GM23248 (cell line): ENCODE data around the gene AMBRA1. TPM values are rescaled to one million over a fixed set of nuclear protein-coding genes. Genes with fewer than 3 reads are reported as not detected.

Experiments
- DNase-seq: peaks from one replicate; pipeline ENCODE4 v3.0.0-alpha.2; 2015
- H2AFZ ChIP-seq: fragments of 200-600 bp; sonication (generic); 2 replicates; pipeline ENCODE4 v1.6.1; 2016; ENCODE audit warnings: antibody characterized with exemption
- H3F3A ChIP-seq: fragments of 200-600 bp; sonication (generic); 2 replicates; pipeline ENCODE4 v1.6.1; 2016; ENCODE audit warnings: mild to moderate bottlenecking, antibody characterized with exemption, mixed run types; ENCODE audit not compliant: insufficient read depth
- H3K27ac ChIP-seq: fragments of 200-600 bp; sonication (generic); 2 replicates; pipeline ENCODE4 v1.5.1; 2016; ENCODE audit warnings: mild to moderate bottlenecking
- H3K27me3 ChIP-seq: fragments of 200-600 bp; sonication (generic); replicated peaks from 2 replicates; pipeline ENCODE4 v1.6.1; 2016; ENCODE audit warnings: mild to moderate bottlenecking; ENCODE audit not compliant: insufficient read depth
- H3K36me3 ChIP-seq: fragments of 200-600 bp; sonication (generic); 2 replicates; pipeline ENCODE4 v1.6.1; 2016; ENCODE audit warnings: low read depth, mild to moderate bottlenecking
- H3K4me1 ChIP-seq: fragments of 200-600 bp; sonication (generic); 2 replicates; pipeline ENCODE4 v1.6.1; 2016; ENCODE audit warnings: mild to moderate bottlenecking; ENCODE audit not compliant: insufficient read depth
- H3K4me2 ChIP-seq: fragments of 200-600 bp; sonication (generic); one replicate; pipeline ENCODE4 v1.6.1; 2016; ENCODE audit warnings: mild to moderate bottlenecking; ENCODE audit not compliant: unreplicated experiment
- H3K4me3 ChIP-seq: fragments of 200-600 bp; sonication (generic); 2 replicates; pipeline ENCODE4 v1.5.1; 2016; ENCODE audit warnings: mild to moderate bottlenecking
- H3K79me2 ChIP-seq: fragments of 200-600 bp; sonication (generic); 2 replicates; pipeline ENCODE4 v1.6.1; 2016; ENCODE audit warnings: mild to moderate bottlenecking; ENCODE audit not compliant: insufficient read depth
- H3K9ac ChIP-seq: fragments of 200-600 bp; sonication (generic); 2 replicates; pipeline ENCODE4 v1.6.1; 2016; ENCODE audit warnings: mild to moderate bottlenecking
- H3K9me2 ChIP-seq: fragments of 200-600 bp; sonication (generic); 2 replicates; pipeline ENCODE4 v1.6.1; 2016; ENCODE audit warnings: mixed run types, mild to moderate bottlenecking, moderate library complexity; ENCODE audit not compliant: insufficient read depth
- H3K9me3 ChIP-seq: fragments of 200-600 bp; sonication (generic); one replicate; pipeline ENCODE4 v1.6.1; 2017; ENCODE audit warnings: low read depth
- H4K20me1 ChIP-seq: fragments of 200-600 bp; sonication (generic); 2 replicates; pipeline ENCODE4 v1.6.0; 2016; ENCODE audit not compliant: insufficient read depth
- EZH2 ChIP-seq: fragments of 200-600 bp; sonication (generic); IDR thresholded peaks from 2 replicates; pipeline ENCODE4 v1.6.1; 2018; ENCODE audit warnings: antibody characterized with exemption, mild to moderate bottlenecking; ENCODE audit not compliant: insufficient read depth, poor library complexity, severe bottlenecking
- EZH2phosphoT487 ChIP-seq: fragments of 200-600 bp; sonication (generic); IDR thresholded peaks from 2 replicates; pipeline ENCODE4 v1.6.1; 2018; ENCODE audit warnings: antibody characterized with exemption, moderate library complexity, mild to moderate bottlenecking, low read depth; ENCODE audit not compliant: insufficient read depth
- WGBS, 2 experiments: methylation state at CpG; one replicate each; pipeline ENCODE4 v1.1.6; 2015 to 2017; ENCODE audit warnings: low lambda C conversion rate in 2 of 2, low coverage in 1 of 2; ENCODE audit errors: missing lambda C conversion rate in 2 of 2; 5-methylcytosine and 5-hydroxymethylcytosine counted together
- in situ Hi-C: fragments of 300-500 bp; cut with MboI; formaldehyde crosslinking; loops from 2 replicates; pipeline ENCODE4 v1.15.0; 2020
- polyA plus RNA-seq: library from polyadenylated mRNA; unstranded; fragments of >200 nt; fragmentation: Nextera tagmentation; extraction: Ambion mirVana; gene quantifications from 2 replicates; pipeline ENCODE4 v1.2.1, GENCODE V29; 2016
- total RNA-seq: library from RNA; depleted of rRNA; stranded (reverse); fragments of >200 nt; shearing (Covaris generic); gene quantifications from 2 replicates; pipeline ENCODE4 v1.2.3, GENCODE V29; 2014

Gene AMBRA1
- total and polyA plus RNA-seq, 2 experiments from 2014 or later: 5.0 to 46.0 TPM

- WGBS, 2 experiments: 90 to 94% methylated on average over 19 of the region's 19 CpGs
- Histone ChIP-seq H3K4me3 (no peak overlapping the region), H3K4me1 (no peaks in the 10 kb centered on the region), H4K20me1 (no peaks in the 10 kb centered on the region), H3K9me3 (no peaks in the 10 kb centered on the region), H3K36me3 (no peaks in the 10 kb centered on the region), H3K27ac (no peak overlapping the region), H3K9ac (no peak overlapping the region), H3F3A (no peaks in the 10 kb centered on the region), H3K9me2 (no peaks in the 10 kb centered on the region), H3K4me2 (no peak overlapping the region), H3K79me2 (no peaks in the 10 kb centered on the region), H2AFZ (no peak overlapping the region), H3K27me3 (no peaks in the 10 kb centered on the region)
- in situ Hi-C loops: loop anchor here (10.0 kb wide), 1 partner anchor 137 kb away; no protein-coding TSS in a partner anchor
- TF ChIP-seq EZH2 (no peak), EZH2phosphoT487 (no peak)
- no peak for DNase-seq
Measured at GRCh38 chr11:46397526-46397925, 196.3 kb downstream of the AMBRA1 start.

GRCh38 chr11:46393759-46394158 is 200.1 kb downstream of the AMBRA1 start:
- H3F3A ChIP-seq: no peaks in the 10 kb centered on the region
- no peak overlapping the region for H3K4me2 ChIP-seq
- no peaks in the 10 kb centered on the region for H3K9me2 ChIP-seq
- WGBS, 2 experiments: 52 to 55% methylated on average over 4 of the region's 4 CpGs
- H3K4me1 ChIP-seq: no peaks in the 10 kb centered on the region
- H4K20me1 ChIP-seq: no peaks in the 10 kb centered on the region
- no peak for TF ChIP-seq EZH2
- no peak for TF ChIP-seq EZH2phosphoT487
- H3K4me3 ChIP-seq: no peak overlapping the region
- H3K79me2 ChIP-seq: no peaks in the 10 kb centered on the region
- in situ Hi-C loops: loop anchor here (10.0 kb wide), 1 partner anchor 141 kb away; no protein-coding TSS in a partner anchor
- H3K9me3 ChIP-seq: no peaks in the 10 kb centered on the region
- H3K36me3 ChIP-seq: no peaks in the 10 kb centered on the region
- H3K27ac ChIP-seq: no peak overlapping the region
- H3K9ac ChIP-seq: no peak overlapping the region
- no peak overlapping the region for H2AFZ ChIP-seq
- DNase-seq: no peak
- H3K27me3 ChIP-seq: peaks cover 7% of the 10 kb centered on the region

DNA sequence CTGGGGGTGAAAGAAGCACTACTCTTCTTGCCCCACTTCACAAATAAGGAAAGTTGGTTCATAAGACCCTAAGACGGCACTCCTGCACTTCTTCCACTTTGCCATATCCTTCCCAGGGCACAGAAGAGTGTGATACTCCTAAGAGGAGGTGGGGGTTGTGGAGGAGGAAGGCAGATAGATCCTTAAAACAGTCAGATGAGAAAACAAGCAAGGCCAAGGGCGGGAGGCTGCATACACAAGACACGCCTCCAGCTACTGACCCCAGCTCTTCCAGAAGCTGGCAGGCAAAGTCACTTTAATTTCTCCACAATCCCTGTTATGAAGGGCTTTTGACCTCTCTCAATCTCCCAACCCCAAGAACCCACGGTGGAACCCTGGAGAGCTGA is 200.6 kb downstream of the AMBRA1 start:
- TF ChIP-seq EZH2phosphoT487: no peak
- no peak for DNase-seq
- Histone ChIP-seq H3K9me3 (no peaks in the 10 kb centered on the region), H3K79me2 (no peaks in the 10 kb centered on the region), H3K36me3 (no peaks in the 10 kb centered on the region), H2AFZ (no peak overlapping the region), H3K9me2 (no peaks in the 10 kb centered on the region), H4K20me1 (no peaks in the 10 kb centered on the region), H3K4me2 (peak overlapping the region; percentile 79), H3K4me3 (no peak overlapping the region), H3K27ac (no peak overlapping the region), H3K9ac (no peak overlapping the region), H3K27me3 (peaks cover 7% of the 10 kb centered on the region), H3K4me1 (no peaks in the 10 kb centered on the region), H3F3A (no peaks in the 10 kb centered on the region)
- in situ Hi-C loops: loop anchor here (10.0 kb wide), 1 partner anchor 142 kb away; no protein-coding TSS in a partner anchor
- WGBS, 2 experiments: 63 to 71% methylated on average over 4 of the region's 4 CpGs

DNA sequence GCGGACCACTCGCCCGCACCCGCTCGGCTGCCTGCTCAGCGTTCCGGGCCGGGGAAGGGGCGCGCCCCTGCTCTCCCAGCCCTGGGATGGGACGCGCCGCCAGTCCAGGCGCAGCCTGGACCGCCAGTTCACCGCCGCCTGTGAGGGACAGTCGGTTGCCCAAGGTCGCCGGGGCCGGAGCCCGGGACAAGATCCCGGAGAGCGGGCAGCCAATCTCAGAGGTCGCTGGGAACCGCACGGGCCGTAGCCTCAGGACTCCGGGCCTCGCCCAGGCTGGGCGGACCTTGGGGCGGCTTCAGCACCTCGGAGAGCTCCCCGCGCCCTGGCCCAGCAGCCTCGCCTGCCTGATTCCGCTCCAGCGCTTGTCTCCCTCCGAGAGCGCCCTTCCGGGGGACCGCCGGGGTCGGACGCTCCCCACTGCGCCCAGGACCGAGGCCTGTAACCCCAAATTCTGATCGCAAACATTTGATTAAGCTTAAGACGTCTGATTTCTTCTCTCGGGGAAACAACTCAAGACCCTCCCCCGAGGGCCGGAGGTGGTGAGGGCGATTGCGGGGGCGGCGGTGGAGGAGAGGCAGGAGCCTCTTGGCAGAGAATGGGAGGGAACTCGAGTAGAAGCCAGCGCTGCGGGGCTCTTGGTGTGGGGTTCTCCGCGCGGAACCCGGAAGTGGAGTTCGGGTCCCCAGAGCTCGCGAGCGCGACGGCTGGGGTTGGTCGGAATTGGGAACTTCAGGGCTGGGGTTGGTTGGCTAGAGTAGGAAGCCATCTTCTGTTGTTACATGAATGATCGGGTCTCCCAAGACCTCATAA is 201.2 kb downstream of the AMBRA1 start:
- Histone ChIP-seq H2AFZ (no peak overlapping the region), H3K27me3 (peaks cover 7% of the 10 kb centered on the region), H3K4me2 (peak overlapping the region; percentile 79), H3K36me3 (no peaks in the 10 kb centered on the region), H3F3A (no peaks in the 10 kb centered on the region), H3K9ac (no peak overlapping the region), H3K4me3 (peak overlapping the region; percentile 65), H3K9me3 (no peaks in the 10 kb centered on the region), H3K4me1 (no peaks in the 10 kb centered on the region), H3K9me2 (no peaks in the 10 kb centered on the region), H4K20me1 (no peaks in the 10 kb centered on the region), H3K79me2 (no peaks in the 10 kb centered on the region), H3K27ac (no peak overlapping the region)
- TF ChIP-seq EZH2 (no peak), EZH2phosphoT487 (no peak)
- DNase-seq: peak; percentile 91
- 5 to 7% methylated on average over 59 to 65 of the region's 71 CpGs for WGBS, 2 experiments
- in situ Hi-C loops: loop anchor here (10.0 kb wide), 1 partner anchor 142 kb away; no protein-coding TSS in a partner anchor
